Neural crest cell (in vitro differentiated cells): ENCODE measurements around the gene USP30. TPM values are rescaled to one million over a fixed set of nuclear protein-coding genes. Genes with fewer than 3 reads are reported as not detected.

Source experiments
- DNase-seq: peaks from one replicate; pipeline ENCODE4 v3.0.0; 2021; ENCODE audit warnings: low read depth, mixed read lengths, low spot score
- H3K27ac Mint-ChIP-seq: one replicate; pipeline ENCODE4 v1.8.0; 2021; ENCODE audit warnings: mild to moderate bottlenecking, mixed read lengths; ENCODE audit not compliant: unreplicated experiment
- H3K27me3 Mint-ChIP-seq: 2 replicates; pipeline ENCODE4 v1.8.0; 2021; ENCODE audit warnings: low read depth, mild to moderate bottlenecking, mixed read lengths
- H3K36me3 Mint-ChIP-seq: 2 replicates; pipeline ENCODE4 v1.8.0; 2021; ENCODE audit warnings: low read depth, mild to moderate bottlenecking, mixed read lengths
- H3K4me1 Mint-ChIP-seq: 2 replicates; pipeline ENCODE4 v1.8.0; 2021; ENCODE audit warnings: mixed read lengths
- H3K4me3 Mint-ChIP-seq: one replicate; pipeline ENCODE4 v1.8.0; 2021; ENCODE audit warnings: mild to moderate bottlenecking, mixed read lengths
- H3K9me3 Mint-ChIP-seq: 2 replicates; pipeline ENCODE4 v1.8.0; 2021; ENCODE audit warnings: mixed read lengths
- total RNA-seq: library from RNA; stranded (reverse); gene quantifications from 2 replicates; pipeline ENCODE4 v1.2.1, GENCODE V29; 2021
- TF ChIP-seq, protein P1 (sequence below): fragments of 200-600 bp; sonication (generic); conservative IDR thresholded peaks from 2 replicates; pipeline ENCODE4 v1.5.0; 2021; ENCODE audit warnings: antibody characterized with exemption, mild to moderate bottlenecking

USP30 gene
- total RNA-seq, 1 donor from 2014 or later: 20.9 TPM

DNA sequence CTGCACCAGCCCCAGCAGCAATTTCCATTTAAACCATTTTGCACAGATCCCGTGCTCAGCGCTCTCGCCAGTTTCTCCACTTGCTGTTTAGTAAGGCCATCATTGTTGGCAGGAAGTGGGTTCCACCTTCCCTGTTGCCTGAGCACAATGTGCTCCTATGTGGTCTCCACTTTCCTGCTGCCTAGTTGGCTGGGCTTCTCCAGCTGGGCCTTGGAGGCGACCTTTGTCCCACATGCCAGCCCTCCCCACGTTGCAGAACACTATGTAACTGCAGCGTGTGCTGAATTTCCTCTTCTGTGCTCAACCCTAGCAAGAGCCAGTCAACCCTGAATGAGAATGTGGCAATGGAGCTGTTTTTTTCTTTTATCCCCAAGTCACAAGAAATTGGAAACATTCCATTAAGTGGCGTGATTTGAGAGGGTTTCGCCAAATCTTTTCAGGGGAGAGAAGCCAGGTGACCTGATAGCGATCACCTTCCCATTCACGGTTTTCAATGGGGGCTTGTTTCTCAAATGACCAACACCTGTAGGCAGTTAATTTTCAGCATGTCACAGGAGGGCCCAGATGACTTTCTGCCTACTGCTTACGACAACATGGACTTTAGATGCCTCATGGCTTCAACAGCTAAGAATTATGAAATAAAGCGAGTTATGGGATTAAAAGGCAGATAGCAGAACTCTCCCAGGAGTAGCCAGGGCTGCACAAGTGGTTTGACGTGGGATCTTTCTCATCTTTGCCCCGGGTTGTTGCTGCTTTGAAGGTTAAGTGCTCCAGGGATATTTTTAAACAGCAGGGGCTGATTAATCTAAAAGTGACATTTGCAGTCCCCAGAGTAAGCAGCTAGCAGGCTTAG, 63.6 kb downstream of the USP30 start, which contains the start of gene ACACB:
Gene ACACB (plus strand): TSS at position 830 of the 853 bp plus-strand sequence. CDS start 22,819 bp downstream, outside the sequence.
- no peak for DNase-seq
- no peaks in the 10 kb centered on the region for H3K27me3 Mint-ChIP-seq
- no peaks in the 10 kb centered on the region for H3K9me3 Mint-ChIP-seq
- no peaks in the 10 kb centered on the region for H3K36me3 Mint-ChIP-seq
- peak within 1 kb of the TSS; percentile 10 for H3K27ac Mint-ChIP-seq
- H3K4me1 Mint-ChIP-seq: peaks cover 19% of the 10 kb centered on the region
- TF ChIP-seq, protein P1, sequence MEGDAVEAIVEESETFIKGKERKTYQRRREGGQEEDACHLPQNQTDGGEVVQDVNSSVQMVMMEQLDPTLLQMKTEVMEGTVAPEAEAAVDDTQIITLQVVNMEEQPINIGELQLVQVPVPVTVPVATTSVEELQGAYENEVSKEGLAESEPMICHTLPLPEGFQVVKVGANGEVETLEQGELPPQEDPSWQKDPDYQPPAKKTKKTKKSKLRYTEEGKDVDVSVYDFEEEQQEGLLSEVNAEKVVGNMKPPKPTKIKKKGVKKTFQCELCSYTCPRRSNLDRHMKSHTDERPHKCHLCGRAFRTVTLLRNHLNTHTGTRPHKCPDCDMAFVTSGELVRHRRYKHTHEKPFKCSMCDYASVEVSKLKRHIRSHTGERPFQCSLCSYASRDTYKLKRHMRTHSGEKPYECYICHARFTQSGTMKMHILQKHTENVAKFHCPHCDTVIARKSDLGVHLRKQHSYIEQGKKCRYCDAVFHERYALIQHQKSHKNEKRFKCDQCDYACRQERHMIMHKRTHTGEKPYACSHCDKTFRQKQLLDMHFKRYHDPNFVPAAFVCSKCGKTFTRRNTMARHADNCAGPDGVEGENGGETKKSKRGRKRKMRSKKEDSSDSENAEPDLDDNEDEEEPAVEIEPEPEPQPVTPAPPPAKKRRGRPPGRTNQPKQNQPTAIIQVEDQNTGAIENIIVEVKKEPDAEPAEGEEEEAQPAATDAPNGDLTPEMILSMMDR: no peak
- H3K4me3 Mint-ChIP-seq: no peak within 1 kb of the TSS

DNA sequence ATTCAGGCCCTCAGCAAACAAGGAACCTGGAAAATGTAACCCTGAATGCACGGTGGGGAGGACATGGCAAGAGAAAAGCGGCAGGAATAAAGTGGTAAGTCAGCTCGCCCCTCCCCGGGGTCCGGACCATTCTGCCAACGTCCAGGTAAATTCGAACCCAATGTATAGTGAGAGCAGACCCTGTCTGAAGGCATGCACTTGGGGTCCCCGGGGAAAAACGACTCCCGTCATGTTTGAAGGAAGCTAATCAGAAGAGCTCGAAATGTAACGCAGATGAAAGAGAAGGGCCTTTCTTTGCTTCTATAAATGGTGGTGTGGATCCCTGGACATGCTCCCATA, 64.2 kb downstream of the USP30 start:
- Mint-ChIP-seq H3K27ac (no peak overlapping the region), H3K9me3 (no peaks in the 10 kb centered on the region), H3K36me3 (no peaks in the 10 kb centered on the region), H3K27me3 (no peaks in the 10 kb centered on the region), H3K4me1 (peaks cover 16% of the 10 kb centered on the region), H3K4me3 (no peak overlapping the region)
- no peak for DNase-seq
- TF ChIP-seq, protein P1: no peak

DNA sequence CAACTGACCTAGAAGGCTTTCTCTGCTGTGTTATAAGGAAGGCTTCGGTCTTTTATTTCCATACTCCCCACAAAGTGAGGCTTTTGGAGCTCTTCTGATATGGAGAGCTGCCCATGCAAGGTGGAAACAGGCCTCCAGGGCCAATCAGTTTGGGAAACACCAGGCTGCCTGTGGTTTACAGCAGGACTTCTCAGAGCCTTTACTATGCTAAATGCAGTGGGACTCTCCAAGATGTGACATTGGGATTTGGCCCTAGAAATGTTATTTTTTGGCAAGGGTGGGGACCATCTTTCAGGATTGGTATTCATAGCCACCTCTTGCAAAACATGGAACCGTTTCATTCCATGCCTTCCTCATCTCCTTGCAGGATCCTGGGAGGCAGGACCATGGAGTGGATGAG, 67.7 kb downstream of the USP30 start:
- H3K4me1 Mint-ChIP-seq: peaks cover 10% of the 10 kb centered on the region
- H3K27ac Mint-ChIP-seq: no peak overlapping the region
- no peak for DNase-seq
- H3K27me3 Mint-ChIP-seq: no peaks in the 10 kb centered on the region
- no peak overlapping the region for H3K4me3 Mint-ChIP-seq
- TF ChIP-seq, protein P1: no peak
- no peaks in the 10 kb centered on the region for H3K36me3 Mint-ChIP-seq
- H3K9me3 Mint-ChIP-seq: no peaks in the 10 kb centered on the region

DNA sequence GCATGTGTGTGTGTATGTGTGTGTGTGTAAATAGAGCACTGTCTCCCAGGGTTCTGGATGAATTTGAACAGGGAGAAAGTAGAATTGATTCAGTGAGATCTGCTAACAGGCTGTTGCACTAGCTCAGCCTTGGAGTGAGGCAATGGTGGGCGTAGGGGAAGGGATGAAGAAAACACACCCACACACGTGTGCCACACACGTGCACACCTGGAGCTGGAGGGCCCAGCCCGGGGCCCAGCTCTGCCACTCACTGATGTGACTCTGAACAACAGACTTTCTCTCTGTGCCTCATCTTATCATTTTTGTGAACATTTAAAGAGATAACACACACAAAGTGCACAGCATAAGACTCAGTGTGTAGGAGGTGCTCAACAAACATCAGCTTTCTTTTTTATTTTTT, 68.2 kb downstream of the USP30 start:
- Mint-ChIP-seq H3K27ac (no peak overlapping the region), H3K4me1 (peaks cover 6% of the 10 kb centered on the region), H3K27me3 (no peaks in the 10 kb centered on the region), H3K9me3 (no peaks in the 10 kb centered on the region), H3K4me3 (no peak overlapping the region), H3K36me3 (no peaks in the 10 kb centered on the region)
- TF ChIP-seq, protein P1: no peak
- DNase-seq: no peak

DNA sequence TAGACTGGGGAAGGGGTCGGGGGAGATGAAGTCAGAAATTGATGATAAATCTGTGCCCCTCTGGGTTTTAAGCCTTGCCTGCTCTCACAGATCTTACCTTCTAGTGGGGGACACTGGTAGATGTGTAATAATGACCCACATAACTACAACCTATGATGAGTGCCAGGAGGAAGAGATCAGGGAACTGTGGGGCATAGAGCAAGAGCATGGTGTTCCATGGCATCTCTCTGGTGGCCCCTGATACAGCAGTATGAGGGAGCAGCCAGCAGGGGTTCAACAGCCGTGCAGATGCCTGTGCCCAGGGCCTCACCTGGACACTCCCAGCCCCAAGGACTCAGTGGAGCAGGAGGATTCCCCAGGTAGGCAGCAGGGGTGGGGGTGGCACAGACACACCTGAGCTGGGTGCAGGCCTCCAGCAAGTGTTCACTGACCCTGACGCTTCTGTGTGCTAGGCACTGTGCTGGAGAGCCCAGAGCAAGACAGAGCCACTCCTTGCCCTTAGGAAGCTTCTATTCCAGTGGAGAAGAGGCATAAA, 69.0 kb downstream of the USP30 start:
- no peaks in the 10 kb centered on the region for H3K4me1 Mint-ChIP-seq

More for the DNA sequence above, 69.0 kb downstream of the USP30 start:
- Mint-ChIP-seq H3K27ac (no peak overlapping the region), H3K36me3 (no peaks in the 10 kb centered on the region), H3K27me3 (no peaks in the 10 kb centered on the region), H3K4me3 (no peak overlapping the region), H3K9me3 (no peaks in the 10 kb centered on the region)
- no peak for DNase-seq
- TF ChIP-seq, protein P1: no peak
